GM06990 (cell line): ENCODE measurements around the gene EFCAB8.
"Not testable (repeated sequence)": the region's sequence is repeated elsewhere in the genome, so short reads cannot be mapped to it uniquely, and the experiment has no call there.

Experiments
- DNase-seq: peaks from one replicate; pipeline ENCODE4 v3.0.0-alpha.2; 2011; ENCODE audit not compliant: insufficient read length; ENCODE audit errors: extremely low read depth
- H3K27me3 ChIP-seq: replicated peaks from 2 replicates; pipeline ENCODE4 v1.6.0; 2011; ENCODE audit warnings: low read length; ENCODE audit not compliant: control insufficient read depth, insufficient read depth
- H3K36me3 ChIP-seq: 2 replicates; pipeline ENCODE4 v1.5.1; 2011; ENCODE audit warnings: low read length; ENCODE audit not compliant: control insufficient read depth, insufficient read depth
- H3K4me3 ChIP-seq: replicated peaks from 2 replicates; pipeline ENCODE4 v1.5.1; 2011; ENCODE audit warnings: low read depth, mild to moderate bottlenecking, control low read depth, low read length
- TF ChIP-seq, protein P1 (sequence below): IDR thresholded peaks from 2 replicates; pipeline ENCODE4 v1.5.1; 2011; ENCODE audit warnings: low read length, control low read depth, mild to moderate bottlenecking, inconsistent platforms; ENCODE audit not compliant: insufficient read depth, poor library complexity, severe bottlenecking

EFCAB8 gene

GRCh38 chr20:32958574-32958973 lies 99.9 kb downstream of the EFCAB8 start:
- Histone ChIP-seq H3K36me3 (no peaks in the 10 kb centered on the region), H3K27me3 (no peaks in the 10 kb centered on the region), H3K4me3 (no peak overlapping the region)
- TF ChIP-seq, protein P1, sequence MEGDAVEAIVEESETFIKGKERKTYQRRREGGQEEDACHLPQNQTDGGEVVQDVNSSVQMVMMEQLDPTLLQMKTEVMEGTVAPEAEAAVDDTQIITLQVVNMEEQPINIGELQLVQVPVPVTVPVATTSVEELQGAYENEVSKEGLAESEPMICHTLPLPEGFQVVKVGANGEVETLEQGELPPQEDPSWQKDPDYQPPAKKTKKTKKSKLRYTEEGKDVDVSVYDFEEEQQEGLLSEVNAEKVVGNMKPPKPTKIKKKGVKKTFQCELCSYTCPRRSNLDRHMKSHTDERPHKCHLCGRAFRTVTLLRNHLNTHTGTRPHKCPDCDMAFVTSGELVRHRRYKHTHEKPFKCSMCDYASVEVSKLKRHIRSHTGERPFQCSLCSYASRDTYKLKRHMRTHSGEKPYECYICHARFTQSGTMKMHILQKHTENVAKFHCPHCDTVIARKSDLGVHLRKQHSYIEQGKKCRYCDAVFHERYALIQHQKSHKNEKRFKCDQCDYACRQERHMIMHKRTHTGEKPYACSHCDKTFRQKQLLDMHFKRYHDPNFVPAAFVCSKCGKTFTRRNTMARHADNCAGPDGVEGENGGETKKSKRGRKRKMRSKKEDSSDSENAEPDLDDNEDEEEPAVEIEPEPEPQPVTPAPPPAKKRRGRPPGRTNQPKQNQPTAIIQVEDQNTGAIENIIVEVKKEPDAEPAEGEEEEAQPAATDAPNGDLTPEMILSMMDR: no peak
- DNase-seq: no peak

DNA sequence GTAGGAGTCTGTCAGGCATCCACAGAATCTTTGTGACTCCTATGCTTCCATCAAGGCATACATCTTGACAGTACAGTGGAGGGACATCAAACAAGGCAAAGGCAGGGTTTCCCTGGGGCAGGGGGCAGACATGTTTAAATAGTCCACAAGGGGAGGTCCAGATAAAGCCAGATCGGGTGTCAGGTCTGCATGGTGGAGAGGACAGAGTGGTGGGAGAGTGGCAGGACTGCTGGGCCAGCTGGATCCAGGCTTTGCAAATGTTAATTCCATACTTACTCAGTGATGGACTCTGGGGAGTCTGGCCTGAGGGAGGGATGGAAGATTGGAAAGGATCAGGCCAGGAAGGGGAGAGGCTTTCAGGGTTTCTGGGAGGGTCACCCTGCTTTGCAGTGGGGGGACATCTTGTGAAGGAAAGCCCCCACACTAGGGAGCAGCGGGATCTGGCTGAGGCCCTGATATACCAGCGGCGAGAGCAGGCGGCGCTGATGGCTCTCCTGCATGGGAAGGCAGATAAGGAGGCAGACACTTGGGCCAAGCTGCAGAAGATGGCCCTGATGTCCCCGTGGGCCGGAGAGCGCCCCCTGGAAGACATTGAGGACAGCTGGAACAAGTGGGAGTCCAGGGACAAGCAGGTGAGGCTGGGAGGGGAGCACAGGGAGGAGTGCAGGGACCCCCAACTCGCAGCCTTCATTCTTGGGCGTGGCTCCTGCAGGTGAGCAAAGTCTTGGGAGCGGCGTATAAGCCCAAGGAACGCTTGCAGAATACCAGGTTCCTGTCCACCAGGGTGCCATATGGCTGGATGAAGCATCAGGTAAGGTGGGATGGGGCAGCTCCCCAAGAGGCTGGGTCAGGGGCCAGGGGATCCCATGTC lies 100.9 kb downstream of the EFCAB8 start:
- no peaks in the 10 kb centered on the region for H3K36me3 ChIP-seq
- H3K4me3 ChIP-seq: no peak overlapping the region
- no peak for DNase-seq
- TF ChIP-seq, protein P1: no peak
- H3K27me3 ChIP-seq: no peaks in the 10 kb centered on the region

DNA sequence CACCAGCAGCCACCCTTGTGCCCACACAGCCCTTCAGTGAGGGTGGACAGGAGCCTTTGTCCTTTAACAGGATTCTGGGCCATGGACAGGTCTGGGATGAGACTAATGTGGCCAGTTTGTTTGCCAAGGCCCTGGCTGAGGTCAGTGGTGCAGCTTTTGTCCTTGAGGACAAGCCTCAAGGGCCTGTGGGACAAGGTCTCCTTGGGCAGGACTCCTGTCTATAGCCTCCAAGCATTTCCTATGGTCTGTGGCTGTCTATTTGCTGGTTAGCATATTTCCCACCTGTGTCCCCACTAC lies 101.4 kb downstream of the EFCAB8 start:
- no peaks in the 10 kb centered on the region for H3K27me3 ChIP-seq
- no peak for DNase-seq
- TF ChIP-seq, protein P1: no peak
- no peak overlapping the region for H3K4me3 ChIP-seq
- H3K36me3 ChIP-seq: no peaks in the 10 kb centered on the region

- TF ChIP-seq, protein P1: no peak
Measured at GRCh38 chr20:32960849-32961731, 102.4 kb downstream of the EFCAB8 start.

GRCh38 chr20:32962053-32962452 lies 103.3 kb downstream of the EFCAB8 start:
- no peaks in the 10 kb centered on the region for H3K36me3 ChIP-seq
- TF ChIP-seq, protein P1: no peak
- no peaks in the 10 kb centered on the region for H3K27me3 ChIP-seq
- no peak for DNase-seq
- no peak overlapping the region for H3K4me3 ChIP-seq

More at GRCh38 chr20:32960849-32961731, 102.4 kb downstream of the EFCAB8 start:
- no peak overlapping the region for H3K4me3 ChIP-seq
- DNase-seq: no peak
- no peaks in the 10 kb centered on the region for H3K36me3 ChIP-seq
- no peaks in the 10 kb centered on the region for H3K27me3 ChIP-seq

- not testable (repeated sequence) for H3K36me3 ChIP-seq, H3K27me3 ChIP-seq, DNase-seq, H3K4me3 ChIP-seq
Measured at GRCh38 chr20:32962646-32963045, 103.9 kb downstream of the EFCAB8 start.
